ENCODE measurements around the gene FOXA1.

FOXA1 gene

DNA sequence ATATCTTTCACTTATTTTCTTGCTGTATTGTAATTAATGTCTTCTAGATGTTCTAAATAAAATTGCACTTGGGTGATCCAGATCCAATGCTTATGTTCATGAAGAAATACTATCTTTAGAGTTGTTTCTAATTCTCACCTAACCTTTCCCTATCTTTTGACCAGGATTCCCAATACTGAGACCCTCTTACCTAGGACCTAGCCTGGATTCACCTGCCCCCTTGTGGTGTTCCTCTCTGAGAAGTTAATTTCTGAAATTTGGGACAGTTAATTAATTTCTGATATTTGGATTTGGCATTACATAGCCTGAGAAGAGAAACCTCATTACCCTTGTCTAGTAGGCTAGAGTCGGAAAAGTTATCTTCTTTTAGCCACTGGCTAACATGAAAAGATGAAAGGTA is 29.5 kb downstream of the FOXA1 start:
- H3K4me3 ChIP-seq (ENCODE audit: low read depth, low read length), result no peak overlapping the region
- no peaks in the 10 kb centered on the region for H3K9me3 ChIP-seq (ENCODE audit: control insufficient read depth, insufficient read depth, low read depth, low read length)
- ChIA-PET POLR2A (no interaction called here), CTCF (no interaction called here)
- TF ChIP-seq YY1 (tag by site-specific recombination; IDR thresholded peaks at IDR 0.05) (no peak), ZNF654 (tag by site-specific recombination; IDR thresholded peaks at IDR 0.05; ENCODE audit: low read depth) (0 out of 2 replicates have a peak, but pooled peaks have one; percentile 6)
- no peak overlapping the region for H3K27ac ChIP-seq (ENCODE audit: extremely low read depth, low read depth, low read length)
- no peaks in the 10 kb centered on the region for H3K36me3 ChIP-seq (ENCODE audit: control insufficient read depth in 2 of 2, insufficient read depth in 1 of 2, low read length in 2 of 2)
- peaks cover 15% of the 10 kb centered on the region for H3K4me1 ChIP-seq (ENCODE audit: control insufficient read depth, insufficient read depth, low read length)

DNA sequence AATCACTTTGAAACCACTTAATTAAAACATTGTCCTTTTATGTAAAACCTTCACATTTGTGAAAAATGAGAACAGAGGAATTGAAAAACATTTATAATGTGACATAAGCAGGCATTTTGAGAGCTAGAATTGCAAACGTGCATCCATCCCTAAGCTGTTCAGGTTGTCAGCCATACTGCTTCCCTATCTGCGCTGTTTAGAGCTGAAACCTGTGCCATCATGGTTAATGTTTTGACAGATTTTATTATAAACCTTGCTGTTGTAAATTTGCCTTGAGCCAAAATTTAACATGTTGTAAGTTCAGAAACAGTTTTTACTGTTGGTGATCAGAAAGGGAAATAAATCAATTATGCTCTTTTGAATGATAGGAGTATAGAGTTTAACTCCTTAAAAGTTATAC is 31.9 kb downstream of the FOXA1 start:
- H3K27ac ChIP-seq (ENCODE audit: extremely low read depth, low read depth, low read length), result no peak overlapping the region
- POLR2A ChIA-PET, result no interaction called here
- peaks cover 15% of the 10 kb centered on the region for H3K4me1 ChIP-seq (ENCODE audit: control insufficient read depth, insufficient read depth, low read length)
- H3K9me3 ChIP-seq (ENCODE audit: control insufficient read depth, insufficient read depth, low read depth, low read length), result no peaks in the 10 kb centered on the region
- H3K4me3 ChIP-seq (ENCODE audit: low read depth, low read length), result no peak overlapping the region
- no peak for TF ChIP-seq ZNF112 (tag by site-specific recombination; IDR thresholded peaks at IDR 0.05)
- no peak for TF ChIP-seq ZNF223 (tag by site-specific recombination; IDR thresholded peaks at IDR 0.05)
- no peak for TF ChIP-seq ZNF791 (tag by site-specific recombination; IDR thresholded peaks at IDR 0.05)
- no peak for TF ChIP-seq ZNF747 (tag by site-specific recombination; IDR thresholded peaks at IDR 0.05)
- TF ChIP-seq, protein P1, sequence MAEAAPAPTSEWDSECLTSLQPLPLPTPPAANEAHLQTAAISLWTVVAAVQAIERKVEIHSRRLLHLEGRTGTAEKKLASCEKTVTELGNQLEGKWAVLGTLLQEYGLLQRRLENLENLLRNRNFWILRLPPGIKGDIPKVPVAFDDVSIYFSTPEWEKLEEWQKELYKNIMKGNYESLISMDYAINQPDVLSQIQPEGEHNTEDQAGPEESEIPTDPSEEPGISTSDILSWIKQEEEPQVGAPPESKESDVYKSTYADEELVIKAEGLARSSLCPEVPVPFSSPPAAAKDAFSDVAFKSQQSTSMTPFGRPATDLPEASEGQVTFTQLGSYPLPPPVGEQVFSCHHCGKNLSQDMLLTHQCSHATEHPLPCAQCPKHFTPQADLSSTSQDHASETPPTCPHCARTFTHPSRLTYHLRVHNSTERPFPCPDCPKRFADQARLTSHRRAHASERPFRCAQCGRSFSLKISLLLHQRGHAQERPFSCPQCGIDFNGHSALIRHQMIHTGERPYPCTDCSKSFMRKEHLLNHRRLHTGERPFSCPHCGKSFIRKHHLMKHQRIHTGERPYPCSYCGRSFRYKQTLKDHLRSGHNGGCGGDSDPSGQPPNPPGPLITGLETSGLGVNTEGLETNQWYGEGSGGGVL (tag by site-specific recombination; IDR thresholded peaks at IDR 0.05), result no peak
- CTCF ChIA-PET, result interaction anchor here (1.2 kb wide), 1 partner anchor 31 kb away, joined by 6 read pairs; no protein-coding TSS in a partner anchor
- no peaks in the 10 kb centered on the region for H3K36me3 ChIP-seq (ENCODE audit: control insufficient read depth in 2 of 2, insufficient read depth in 1 of 2, low read length in 2 of 2)

DNA sequence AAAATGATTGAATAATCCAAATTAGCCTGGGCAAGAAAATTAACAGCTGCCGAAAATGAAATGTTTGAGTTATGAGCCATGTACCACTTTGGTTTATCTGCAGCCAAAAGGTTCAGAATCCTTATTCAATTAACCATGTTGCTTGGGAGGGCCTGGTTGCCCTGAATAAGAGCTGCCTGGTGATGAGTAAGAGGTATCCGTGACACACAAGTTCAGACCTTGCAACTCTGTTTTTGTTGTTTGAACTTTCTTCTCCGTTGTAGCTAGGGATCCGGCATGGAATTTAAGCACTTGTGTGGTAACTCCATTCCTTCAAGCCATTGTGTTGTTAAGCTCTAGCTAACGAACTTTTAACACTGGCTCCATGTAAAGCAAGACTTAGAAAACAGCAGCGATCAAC is 35.7 kb downstream of the FOXA1 start:
- H3K36me3 ChIP-seq (ENCODE audit: control insufficient read depth in 2 of 2, insufficient read depth in 1 of 2, low read length in 2 of 2), result no peaks in the 10 kb centered on the region
- H3K27ac ChIP-seq (ENCODE audit: extremely low read depth, low read depth, low read length), result no peak overlapping the region
- no peaks in the 10 kb centered on the region for H3K9me3 ChIP-seq (ENCODE audit: control insufficient read depth, insufficient read depth, low read depth, low read length)
- TF ChIP-seq ZNF335 (tag by site-specific recombination; conservative IDR thresholded peaks at IDR 0.05), result no peak
- TF ChIP-seq, protein P2, sequence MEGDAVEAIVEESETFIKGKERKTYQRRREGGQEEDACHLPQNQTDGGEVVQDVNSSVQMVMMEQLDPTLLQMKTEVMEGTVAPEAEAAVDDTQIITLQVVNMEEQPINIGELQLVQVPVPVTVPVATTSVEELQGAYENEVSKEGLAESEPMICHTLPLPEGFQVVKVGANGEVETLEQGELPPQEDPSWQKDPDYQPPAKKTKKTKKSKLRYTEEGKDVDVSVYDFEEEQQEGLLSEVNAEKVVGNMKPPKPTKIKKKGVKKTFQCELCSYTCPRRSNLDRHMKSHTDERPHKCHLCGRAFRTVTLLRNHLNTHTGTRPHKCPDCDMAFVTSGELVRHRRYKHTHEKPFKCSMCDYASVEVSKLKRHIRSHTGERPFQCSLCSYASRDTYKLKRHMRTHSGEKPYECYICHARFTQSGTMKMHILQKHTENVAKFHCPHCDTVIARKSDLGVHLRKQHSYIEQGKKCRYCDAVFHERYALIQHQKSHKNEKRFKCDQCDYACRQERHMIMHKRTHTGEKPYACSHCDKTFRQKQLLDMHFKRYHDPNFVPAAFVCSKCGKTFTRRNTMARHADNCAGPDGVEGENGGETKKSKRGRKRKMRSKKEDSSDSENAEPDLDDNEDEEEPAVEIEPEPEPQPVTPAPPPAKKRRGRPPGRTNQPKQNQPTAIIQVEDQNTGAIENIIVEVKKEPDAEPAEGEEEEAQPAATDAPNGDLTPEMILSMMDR (tag by site-specific recombination; IDR thresholded peaks at IDR 0.05), result no peak
- no peak for TF ChIP-seq ZNF16 (tag by site-specific recombination; IDR thresholded peaks at IDR 0.05; ENCODE audit: low read depth)
- no peak for TF ChIP-seq TCF7L2 (IDR thresholded peaks at IDR 0.05; ENCODE audit: borderline replicate concordance, low read depth, low read length)
- no peak for TF ChIP-seq ZNF311 (tag by site-specific recombination; IDR thresholded peaks at IDR 0.05; ENCODE audit: borderline replicate concordance)
- TF ChIP-seq, protein P3, sequence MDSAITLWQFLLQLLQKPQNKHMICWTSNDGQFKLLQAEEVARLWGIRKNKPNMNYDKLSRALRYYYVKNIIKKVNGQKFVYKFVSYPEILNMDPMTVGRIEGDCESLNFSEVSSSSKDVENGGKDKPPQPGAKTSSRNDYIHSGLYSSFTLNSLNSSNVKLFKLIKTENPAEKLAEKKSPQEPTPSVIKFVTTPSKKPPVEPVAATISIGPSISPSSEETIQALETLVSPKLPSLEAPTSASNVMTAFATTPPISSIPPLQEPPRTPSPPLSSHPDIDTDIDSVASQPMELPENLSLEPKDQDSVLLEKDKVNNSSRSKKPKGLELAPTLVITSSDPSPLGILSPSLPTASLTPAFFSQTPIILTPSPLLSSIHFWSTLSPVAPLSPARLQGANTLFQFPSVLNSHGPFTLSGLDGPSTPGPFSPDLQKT (IDR thresholded peaks at IDR 0.05; ENCODE audit: borderline replicate concordance, low read depth, low read length), result no peak
- TF ChIP-seq ZNF473 (tag by site-specific recombination; IDR thresholded peaks at IDR 0.05), result no peak
- TF ChIP-seq, protein P4, sequence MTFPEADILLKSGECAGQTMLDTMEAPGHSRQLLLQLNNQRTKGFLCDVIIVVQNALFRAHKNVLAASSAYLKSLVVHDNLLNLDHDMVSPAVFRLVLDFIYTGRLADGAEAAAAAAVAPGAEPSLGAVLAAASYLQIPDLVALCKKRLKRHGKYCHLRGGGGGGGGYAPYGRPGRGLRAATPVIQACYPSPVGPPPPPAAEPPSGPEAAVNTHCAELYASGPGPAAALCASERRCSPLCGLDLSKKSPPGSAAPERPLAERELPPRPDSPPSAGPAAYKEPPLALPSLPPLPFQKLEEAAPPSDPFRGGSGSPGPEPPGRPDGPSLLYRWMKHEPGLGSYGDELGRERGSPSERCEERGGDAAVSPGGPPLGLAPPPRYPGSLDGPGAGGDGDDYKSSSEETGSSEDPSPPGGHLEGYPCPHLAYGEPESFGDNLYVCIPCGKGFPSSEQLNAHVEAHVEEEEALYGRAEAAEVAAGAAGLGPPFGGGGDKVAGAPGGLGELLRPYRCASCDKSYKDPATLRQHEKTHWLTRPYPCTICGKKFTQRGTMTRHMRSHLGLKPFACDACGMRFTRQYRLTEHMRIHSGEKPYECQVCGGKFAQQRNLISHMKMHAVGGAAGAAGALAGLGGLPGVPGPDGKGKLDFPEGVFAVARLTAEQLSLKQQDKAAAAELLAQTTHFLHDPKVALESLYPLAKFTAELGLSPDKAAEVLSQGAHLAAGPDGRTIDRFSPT (tag by site-specific recombination; IDR thresholded peaks at IDR 0.05), result no peak
- no peak for TF ChIP-seq ZBTB17 (tag by site-specific recombination; IDR thresholded peaks at IDR 0.05)
- no peak for TF ChIP-seq ZNF426 (tag by site-specific recombination; IDR thresholded peaks at IDR 0.05)
- TF ChIP-seq ZNF112 (tag by site-specific recombination; IDR thresholded peaks at IDR 0.05), result no peak
- no peak for TF ChIP-seq ZNF121 (tag by site-specific recombination; IDR thresholded peaks at IDR 0.05)
- no peaks in the 10 kb centered on the region for H3K4me1 ChIP-seq (ENCODE audit: control insufficient read depth, insufficient read depth, low read length)
- CTCF ChIA-PET, result interaction anchor here (1.6 kb wide), 1 partner anchor 13 kb away, joined by 3 read pairs; no protein-coding TSS in a partner anchor
- H3K4me3 ChIP-seq (ENCODE audit: low read depth, low read length), result no peak overlapping the region
- POLR2A ChIA-PET, result no interaction called here
